Breast epithelium (tissue), 4 donors: ENCODE results near the gene CDON. TPM values are rescaled to one million over a fixed set of nuclear protein-coding genes. Genes with fewer than 3 reads are reported as not detected.
"Not testable (repeated sequence)": the region's sequence is repeated elsewhere in the genome, so short reads cannot be mapped to it uniquely, and the experiment has no call there.

Experiments
- DNase-seq, 2 donors: peaks; one replicate each; pipeline ENCODE4 v3.0.0-alpha.2; 2019; ENCODE audit warnings: low spot score in 2 of 2
- H3K27ac ChIP-seq, 2 donors: fragments of 200-600 bp; sonication (generic) in 1 of 2; one replicate each; pipeline ENCODE4 v1.5.1; 2016 to 2019; ENCODE audit warnings: mild to moderate bottlenecking in 1 of 2
- H3K27me3 ChIP-seq, 2 donors: fragments of 200-600 bp; sonication (generic) in 1 of 2; one replicate each; pipeline versions ENCODE4 v1.5.1 to v1.6.0; 2017 to 2019; ENCODE audit warnings: control low read depth in 1 of 2, mild to moderate bottlenecking in 1 of 2
- H3K36me3 ChIP-seq: fragments of 200-600 bp; one replicate; pipeline ENCODE4 v1.5.1; 2019
- H3K4me1 ChIP-seq, 2 donors: fragments of 200-600 bp; sonication (generic); one replicate each; pipeline ENCODE4 v1.5.1; 2016 to 2019; ENCODE audit warnings: control low read depth in 1 of 2
- H3K4me3 ChIP-seq, 3 donors: fragments of 200-600 bp; sonication (generic); 1 replicate in 2 of 3; 2 replicates in 1 of 3; pipeline ENCODE4 v1.5.1; 2016 to 2019; ENCODE audit warnings: mild to moderate bottlenecking in 3 of 3, moderate library complexity in 2 of 3
- H3K9me3 ChIP-seq, 2 donors: fragments of 200-600 bp; sonication (generic) in 1 of 2; one replicate each; pipeline ENCODE4 v1.5.1; 2016 to 2019; ENCODE audit warnings: control low read depth in 1 of 2
- POLR2A ChIP-seq: fragments of 450-650 bp; IDR thresholded peaks from one replicate; pipeline ENCODE4 v1.6.1; 2016; ENCODE audit warnings: antibody characterized with exemption, mild to moderate bottlenecking, moderate library complexity
- POLR2AphosphoS5 ChIP-seq, 3 donors: sonication (generic); formaldehyde crosslinking; IDR thresholded peaks; one replicate each; pipeline ENCODE4 v1.6.1; 2017; ENCODE audit warnings: antibody characterized with exemption in 3 of 3
- intact Hi-C: fragments of 100-400 bp; cut with DNase I; formaldehyde crosslinking; loops from one replicate; pipeline ENCODE4 v1.15.1; 2023; ENCODE audit warnings: low total_unique reads
- total RNA-seq, 3 donors: library from RNA; depleted of rRNA; stranded (reverse); fragments of >200 nt; gene quantifications; one replicate each; pipeline ENCODE4 v1.1.0, GENCODE V29; 2016
- TF ChIP-seq, protein P1 (sequence below), 3 donors: fragments of 450-650 bp; IDR thresholded peaks; one replicate each; pipeline ENCODE4 v1.5.1; 2016 to 2017; ENCODE audit warnings: antibody characterized with exemption in 3 of 3, mild to moderate bottlenecking in 3 of 3, moderate library complexity in 3 of 3

CDON gene
- total RNA-seq, 3 donors from 2014 or later, result 14.9 to 29.3 (median 26.5) TPM

DNA sequence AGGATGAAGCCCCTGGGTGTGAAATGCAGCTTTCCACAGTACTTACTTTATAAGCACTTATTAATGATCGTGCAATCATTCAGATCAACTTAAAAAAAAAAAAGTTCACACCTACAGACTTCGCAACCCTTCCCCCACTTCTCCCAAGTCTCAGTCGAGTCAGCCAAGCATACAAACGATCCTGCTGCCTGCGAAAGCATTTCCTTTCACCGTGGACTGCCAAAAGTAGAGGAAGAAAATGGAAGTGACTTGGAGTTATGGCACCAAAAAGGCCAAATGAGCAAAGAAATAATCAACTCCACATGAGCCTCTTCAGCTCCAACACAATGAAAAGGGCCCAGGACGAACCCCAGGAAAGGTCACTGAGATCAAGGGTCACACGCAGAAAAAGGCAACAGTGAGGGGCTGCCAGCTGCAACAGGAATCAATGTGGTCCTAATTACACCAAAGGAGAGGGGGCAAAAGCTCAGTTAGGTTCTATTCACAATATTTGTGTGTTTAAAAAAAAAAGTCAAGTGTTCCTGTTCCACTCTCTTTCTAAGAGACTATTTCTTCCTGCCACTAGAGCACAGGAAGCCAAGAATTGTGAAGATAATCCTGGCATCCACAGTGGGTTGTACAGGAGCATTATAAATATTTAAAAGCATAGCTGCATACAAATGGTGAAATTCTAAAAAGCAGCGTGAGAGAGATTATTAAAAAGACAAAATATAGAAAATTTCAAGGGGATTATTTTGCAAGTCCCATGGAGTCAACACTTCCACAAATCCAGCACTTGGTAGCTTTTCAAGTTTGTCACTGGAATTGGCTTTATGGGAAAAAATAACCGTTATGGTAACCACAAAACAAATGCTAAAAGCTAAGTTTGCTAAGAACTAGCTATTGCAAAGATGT is 28.4 kb downstream of the CDON start:
- Histone ChIP-seq H3K27ac (peak overlapping the region in 1 of 2 donors; percentile 57), H3K4me1 (no peaks in the 10 kb centered on the region), H3K27me3 (no peaks in the 10 kb centered on the region), H3K4me3 (no peak overlapping the region), H3K36me3 (no peaks in the 10 kb centered on the region), H3K9me3 (no peaks in the 10 kb centered on the region)
- TF ChIP-seq, protein P1, sequence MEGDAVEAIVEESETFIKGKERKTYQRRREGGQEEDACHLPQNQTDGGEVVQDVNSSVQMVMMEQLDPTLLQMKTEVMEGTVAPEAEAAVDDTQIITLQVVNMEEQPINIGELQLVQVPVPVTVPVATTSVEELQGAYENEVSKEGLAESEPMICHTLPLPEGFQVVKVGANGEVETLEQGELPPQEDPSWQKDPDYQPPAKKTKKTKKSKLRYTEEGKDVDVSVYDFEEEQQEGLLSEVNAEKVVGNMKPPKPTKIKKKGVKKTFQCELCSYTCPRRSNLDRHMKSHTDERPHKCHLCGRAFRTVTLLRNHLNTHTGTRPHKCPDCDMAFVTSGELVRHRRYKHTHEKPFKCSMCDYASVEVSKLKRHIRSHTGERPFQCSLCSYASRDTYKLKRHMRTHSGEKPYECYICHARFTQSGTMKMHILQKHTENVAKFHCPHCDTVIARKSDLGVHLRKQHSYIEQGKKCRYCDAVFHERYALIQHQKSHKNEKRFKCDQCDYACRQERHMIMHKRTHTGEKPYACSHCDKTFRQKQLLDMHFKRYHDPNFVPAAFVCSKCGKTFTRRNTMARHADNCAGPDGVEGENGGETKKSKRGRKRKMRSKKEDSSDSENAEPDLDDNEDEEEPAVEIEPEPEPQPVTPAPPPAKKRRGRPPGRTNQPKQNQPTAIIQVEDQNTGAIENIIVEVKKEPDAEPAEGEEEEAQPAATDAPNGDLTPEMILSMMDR (IDR thresholded peaks at IDR 0.05), result no peak
- intact Hi-C loops, result no loop called here
- no peak for DNase-seq

DNA sequence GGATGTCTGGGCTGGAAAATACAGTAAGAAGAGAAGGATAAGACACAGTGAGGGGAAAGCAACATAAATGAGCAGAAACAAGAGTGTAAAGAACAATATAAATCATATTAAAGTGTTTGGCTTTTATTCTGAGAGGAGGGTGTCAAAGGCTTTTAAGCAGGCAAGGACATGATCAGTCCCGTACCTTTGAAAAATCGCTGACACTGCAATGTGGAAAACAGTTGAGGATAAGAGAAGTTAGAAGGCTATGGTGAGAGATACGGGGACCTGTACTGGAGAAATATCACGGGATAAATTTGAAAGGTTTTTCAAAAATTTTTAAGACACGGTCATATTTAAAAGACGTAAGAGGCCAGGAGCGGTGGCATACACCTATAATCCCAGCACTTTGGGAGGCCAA is 30.3 kb downstream of the CDON start:
- no peaks in the 10 kb centered on the region for H3K27me3 ChIP-seq
- no peaks in the 10 kb centered on the region for H3K9me3 ChIP-seq
- no peak for TF ChIP-seq POLR2AphosphoS5 (IDR thresholded peaks at IDR 0.05)
- TF ChIP-seq, protein P1 (IDR thresholded peaks at IDR 0.05), result no peak
- no peak for TF ChIP-seq POLR2A
- intact Hi-C loops, result no loop called here
- H3K4me3 ChIP-seq, result no peak overlapping the region
- no peak overlapping the region for H3K27ac ChIP-seq
- DNase-seq, result no peak
- no peaks in the 10 kb centered on the region for H3K36me3 ChIP-seq
- H3K4me1 ChIP-seq, result no peaks in the 10 kb centered on the region

DNA sequence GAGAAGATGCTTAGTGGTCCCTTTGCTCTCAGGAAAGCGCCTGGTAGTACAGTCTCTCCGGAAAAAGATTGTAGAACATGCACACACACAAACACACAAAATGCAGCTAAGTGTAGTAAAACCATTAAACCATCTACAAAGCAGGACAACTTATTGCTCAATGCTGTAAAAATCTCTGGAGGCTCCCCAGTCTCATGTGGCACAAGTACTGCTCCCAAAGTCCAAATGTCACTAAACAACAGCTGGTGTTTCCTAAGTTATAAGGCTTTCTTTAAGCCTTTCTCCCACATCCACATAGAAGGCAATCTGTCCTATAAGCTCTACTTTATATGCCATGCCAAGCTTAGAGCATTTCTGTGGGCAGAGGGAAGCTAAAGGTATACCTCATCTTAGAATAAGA is 32.9 kb downstream of the CDON start:
- H3K36me3 ChIP-seq, result no peaks in the 10 kb centered on the region
- no peaks in the 10 kb centered on the region for H3K9me3 ChIP-seq
- H3K27me3 ChIP-seq, result no peaks in the 10 kb centered on the region
- H3K4me3 ChIP-seq, result no peak overlapping the region
- no peaks in the 10 kb centered on the region for H3K4me1 ChIP-seq
- intact Hi-C loops, result no loop called here
- TF ChIP-seq, protein P1 (IDR thresholded peaks at IDR 0.05), result no peak
- TF ChIP-seq POLR2A (no peak), POLR2AphosphoS5 (IDR thresholded peaks at IDR 0.05) (no peak)
- no peak overlapping the region for H3K27ac ChIP-seq
- no peak for DNase-seq

DNA sequence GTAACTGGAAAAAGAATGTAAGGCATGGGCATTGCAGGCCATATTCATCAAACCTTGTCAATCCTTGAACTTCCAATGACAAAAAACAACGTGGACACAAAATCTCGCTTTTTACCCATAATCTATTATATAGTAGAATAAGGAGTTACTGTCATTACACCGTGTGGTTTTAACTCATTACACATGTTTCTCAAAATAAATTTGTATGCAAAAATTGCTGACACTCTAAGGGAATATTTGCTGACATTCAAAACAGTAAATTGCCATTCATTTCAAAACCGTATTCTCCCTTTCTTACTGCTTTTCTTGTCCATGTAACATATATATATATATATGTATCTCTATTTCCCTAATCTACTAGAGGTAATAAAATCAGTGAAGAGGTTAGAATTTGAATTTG is 33.4 kb downstream of the CDON start:
- H3K36me3 ChIP-seq, result no peaks in the 10 kb centered on the region
- no peak for DNase-seq
- H3K4me3 ChIP-seq, result no peak overlapping the region
- no peaks in the 10 kb centered on the region for H3K4me1 ChIP-seq
- H3K27ac ChIP-seq, result no peak overlapping the region
- H3K27me3 ChIP-seq, result no peaks in the 10 kb centered on the region
- H3K9me3 ChIP-seq, result no peaks in the 10 kb centered on the region
- intact Hi-C loops, result no loop called here
- TF ChIP-seq, protein P1 (IDR thresholded peaks at IDR 0.05), result no peak
- TF ChIP-seq POLR2A (no peak), POLR2AphosphoS5 (IDR thresholded peaks at IDR 0.05) (no peak)

DNA sequence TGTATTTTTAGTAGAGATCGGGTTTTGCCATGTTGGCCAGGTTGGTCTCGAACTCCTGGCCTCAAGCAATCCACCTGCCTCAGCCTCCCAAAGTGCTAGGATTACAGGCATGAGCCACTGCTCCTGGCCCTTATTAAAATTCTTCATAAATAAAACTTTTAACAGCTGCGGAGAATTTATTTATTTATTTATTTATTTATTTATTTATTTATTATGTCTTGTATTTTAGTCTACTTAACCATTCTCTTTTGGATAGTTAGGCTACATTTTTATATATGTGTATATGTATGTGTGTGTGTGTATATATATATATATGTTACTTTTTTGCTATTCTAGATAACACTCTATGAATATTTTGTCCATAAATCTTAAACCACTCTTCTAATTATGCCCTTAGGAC is 34.1 kb downstream of the CDON start:
- H3K27me3 ChIP-seq, H3K36me3 ChIP-seq, DNase-seq, H3K9me3 ChIP-seq, H3K4me3 ChIP-seq, H3K4me1 ChIP-seq, H3K27ac ChIP-seq, intact Hi-C loops: not testable (repeated sequence)
